Suprapubic skin (tissue), 3 donors: ENCODE data around the gene CCDC54.

Experiments used
- POLR2A ChIP-seq, 2 donors: fragments of 450-650 bp; IDR thresholded peaks; one replicate each; pipeline ENCODE4 v1.6.1; 2017; ENCODE audit warnings: antibody characterized with exemption in 2 of 2, mild to moderate bottlenecking in 2 of 2, moderate library complexity in 2 of 2
- TF ChIP-seq, protein P1 (sequence below), 2 donors: fragments of 200-600 bp in 1 of 2; fragments of 450-650 bp in 1 of 2; sonication (generic) in 1 of 2; IDR thresholded peaks; one replicate each; pipeline ENCODE4 v1.5.1; 2016 to 2019; ENCODE audit warnings: antibody characterized with exemption in 2 of 2, mild to moderate bottlenecking in 1 of 2, moderate library complexity in 1 of 2

GRCh38 chr3:107394502-107394901, 17.3 kb downstream of the CCDC54 start:
- no peak for TF ChIP-seq POLR2A (IDR thresholded peaks at IDR 0.05)
- TF ChIP-seq, protein P1, sequence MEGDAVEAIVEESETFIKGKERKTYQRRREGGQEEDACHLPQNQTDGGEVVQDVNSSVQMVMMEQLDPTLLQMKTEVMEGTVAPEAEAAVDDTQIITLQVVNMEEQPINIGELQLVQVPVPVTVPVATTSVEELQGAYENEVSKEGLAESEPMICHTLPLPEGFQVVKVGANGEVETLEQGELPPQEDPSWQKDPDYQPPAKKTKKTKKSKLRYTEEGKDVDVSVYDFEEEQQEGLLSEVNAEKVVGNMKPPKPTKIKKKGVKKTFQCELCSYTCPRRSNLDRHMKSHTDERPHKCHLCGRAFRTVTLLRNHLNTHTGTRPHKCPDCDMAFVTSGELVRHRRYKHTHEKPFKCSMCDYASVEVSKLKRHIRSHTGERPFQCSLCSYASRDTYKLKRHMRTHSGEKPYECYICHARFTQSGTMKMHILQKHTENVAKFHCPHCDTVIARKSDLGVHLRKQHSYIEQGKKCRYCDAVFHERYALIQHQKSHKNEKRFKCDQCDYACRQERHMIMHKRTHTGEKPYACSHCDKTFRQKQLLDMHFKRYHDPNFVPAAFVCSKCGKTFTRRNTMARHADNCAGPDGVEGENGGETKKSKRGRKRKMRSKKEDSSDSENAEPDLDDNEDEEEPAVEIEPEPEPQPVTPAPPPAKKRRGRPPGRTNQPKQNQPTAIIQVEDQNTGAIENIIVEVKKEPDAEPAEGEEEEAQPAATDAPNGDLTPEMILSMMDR (IDR thresholded peaks at IDR 0.05), result no peak
